ENCODE measurements around the gene TBC1D14.

TBC1D14 gene

DNA sequence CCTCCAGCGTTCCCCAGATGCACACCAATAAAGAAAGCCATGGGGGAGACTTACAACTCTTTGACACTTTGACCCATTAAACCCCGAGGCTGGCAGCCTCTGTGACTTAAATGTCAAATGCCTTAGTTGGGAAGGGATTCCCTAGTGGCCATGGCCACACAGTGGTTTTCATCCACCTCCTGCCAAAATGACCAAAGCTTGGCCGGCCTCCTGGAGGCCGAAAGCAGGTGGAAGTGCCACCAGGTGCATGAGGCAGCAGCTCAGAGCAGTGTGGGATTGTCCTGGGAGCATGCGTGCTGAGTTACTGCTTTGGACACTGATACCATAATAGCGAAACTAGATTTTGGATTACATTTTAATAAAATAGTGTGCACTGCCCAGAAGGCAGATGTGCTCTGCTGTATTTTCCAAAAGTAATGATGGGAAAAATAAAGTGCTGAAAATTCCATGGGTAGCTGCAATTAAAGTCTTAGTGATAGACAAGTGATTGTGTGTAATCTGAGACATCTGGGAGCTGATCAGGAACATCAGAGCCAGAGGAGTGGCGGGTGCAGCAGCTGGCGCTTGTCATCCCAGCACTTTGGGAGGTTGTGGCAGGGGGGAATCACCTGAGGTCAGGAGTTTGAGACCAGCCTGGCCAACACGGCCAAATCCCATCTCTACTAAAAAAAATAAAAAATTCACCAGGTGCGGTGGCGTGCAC is 93.7 kb downstream of the TBC1D14 start:
- H3K27ac ChIP-seq: no peak overlapping the region
- no peak overlapping the region for H3K4me3 ChIP-seq
- DNase-seq (ENCODE audit: low spot score): no peak
- no peak for TF ChIP-seq CTCF (IDR thresholded peaks at IDR 0.05)

DNA sequence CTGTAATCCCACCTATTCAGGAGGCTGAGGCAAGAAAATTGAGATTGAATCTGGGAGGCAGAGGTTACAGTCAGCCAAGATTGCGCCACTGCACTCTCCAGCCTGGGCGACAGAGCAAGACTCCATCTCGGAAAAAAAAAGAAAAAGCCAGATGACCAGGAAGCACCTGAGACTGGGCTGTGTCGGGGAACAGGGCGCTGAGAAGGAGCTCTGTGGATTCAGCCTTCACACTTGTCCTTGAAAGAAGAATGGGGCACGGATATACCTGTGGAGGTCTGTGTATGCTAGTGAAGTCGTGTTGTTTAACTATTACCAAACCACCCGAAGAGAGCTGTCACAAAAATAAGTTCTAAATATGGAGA is 94.2 kb downstream of the TBC1D14 start:
- no peak for DNase-seq (ENCODE audit: low spot score)
- TF ChIP-seq CTCF (IDR thresholded peaks at IDR 0.05): no peak
- H3K4me3 ChIP-seq: no peak overlapping the region
- H3K27ac ChIP-seq: no peak overlapping the region

DNA sequence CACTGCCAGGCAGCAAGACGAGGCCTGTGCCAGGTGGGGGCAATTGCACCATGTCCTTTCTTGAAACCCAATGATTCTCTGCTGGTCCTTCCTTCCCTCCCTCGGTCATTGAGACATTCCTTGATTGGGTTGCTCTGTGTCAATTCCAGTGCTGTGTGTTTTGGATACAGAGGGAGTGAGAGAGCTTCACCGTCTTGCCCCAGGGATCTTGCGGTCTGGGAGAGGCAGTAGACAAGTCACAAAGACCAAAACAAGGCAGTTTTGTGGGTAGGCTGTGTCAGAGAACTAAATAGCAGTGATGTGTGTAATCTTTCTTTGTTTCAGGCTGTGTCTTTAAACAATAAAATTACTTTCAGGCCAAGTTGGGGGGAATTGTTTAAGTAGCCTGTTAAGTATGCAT is 94.7 kb downstream of the TBC1D14 start:
- TF ChIP-seq CTCF (IDR thresholded peaks at IDR 0.05): no peak
- no peak overlapping the region for H3K4me3 ChIP-seq
- no peak for DNase-seq (ENCODE audit: low spot score)
- H3K27ac ChIP-seq: no peak overlapping the region

DNA sequence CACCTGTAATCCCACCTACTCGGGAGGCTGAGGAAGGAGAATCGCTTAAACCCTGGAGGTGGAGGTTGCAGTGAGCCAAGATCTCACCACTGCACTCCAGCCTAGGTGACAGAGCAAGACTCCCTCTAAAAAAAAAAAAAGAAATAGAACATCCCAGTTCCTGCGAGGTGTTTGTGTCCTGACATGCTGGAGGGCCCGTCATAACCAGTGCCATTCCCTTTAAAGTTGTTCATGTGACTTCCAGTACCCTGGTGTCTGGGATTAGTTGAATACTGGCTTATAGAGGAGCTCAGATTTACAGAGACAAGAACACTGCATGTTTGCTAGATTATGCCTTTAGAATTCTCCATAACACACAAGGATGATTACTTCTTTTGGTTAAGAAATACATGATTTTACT is 95.9 kb downstream of the TBC1D14 start:
- DNase-seq (ENCODE audit: low spot score): no peak
- Histone ChIP-seq H3K4me3 (no peak overlapping the region), H3K27ac (no peak overlapping the region)
- TF ChIP-seq CTCF (IDR thresholded peaks at IDR 0.05): no peak

- no peak for DNase-seq (ENCODE audit: low spot score)
- Histone ChIP-seq H3K27ac (no peak overlapping the region), H3K4me3 (no peak overlapping the region)
- TF ChIP-seq CTCF (IDR thresholded peaks at IDR 0.05): no peak
Observed at GRCh38 chr4:7006411-7006810, 96.8 kb downstream of the TBC1D14 start.

DNA sequence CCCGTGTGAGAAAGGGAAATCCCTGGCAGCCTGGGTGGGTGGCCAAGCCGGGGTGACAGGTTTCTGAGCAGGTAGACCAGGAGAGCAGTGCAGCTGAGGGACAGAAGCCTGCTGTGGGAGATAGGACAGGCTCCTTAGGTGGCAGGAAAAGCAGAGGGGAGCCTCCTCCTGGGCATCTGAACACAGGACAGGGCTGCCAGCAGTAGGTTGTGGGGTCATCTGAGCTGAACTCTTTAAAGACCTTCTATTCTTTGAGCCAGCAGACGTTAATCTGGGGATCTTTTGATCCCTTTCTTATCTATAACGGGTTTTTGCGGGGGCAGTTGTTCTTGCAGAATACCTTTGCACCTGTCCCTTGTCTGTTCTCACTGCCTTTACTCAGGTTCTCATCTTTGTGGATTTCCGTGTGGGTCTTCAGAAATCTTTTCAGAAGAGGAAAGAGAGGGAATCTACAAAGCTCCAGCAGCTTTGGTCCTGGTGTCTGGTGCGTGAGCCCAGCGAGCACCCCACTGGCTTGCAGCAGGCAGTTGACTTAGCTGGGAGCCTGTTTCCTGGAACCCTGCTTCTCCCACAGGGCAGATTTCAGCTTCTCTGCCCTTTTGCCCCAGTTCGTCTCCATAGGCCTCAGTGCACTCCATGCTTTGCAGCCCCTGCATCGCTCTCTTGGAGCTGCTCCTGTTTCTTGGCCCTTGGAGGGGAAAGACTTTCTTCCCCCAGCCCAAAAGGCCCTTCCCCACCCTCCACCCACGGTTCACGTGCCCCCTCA is 97.7 kb downstream of the TBC1D14 start:
- TF ChIP-seq CTCF (IDR thresholded peaks at IDR 0.05): no peak
- no peak for DNase-seq (ENCODE audit: low spot score)
- Histone ChIP-seq H3K4me3 (no peak overlapping the region), H3K27ac (no peak overlapping the region)

GRCh38 chr4:7007944-7008343 is 98.3 kb downstream of the TBC1D14 start:
- no peak overlapping the region for H3K4me3 ChIP-seq

More at GRCh38 chr4:7007944-7008343, 98.3 kb downstream of the TBC1D14 start:
- H3K27ac ChIP-seq: no peak overlapping the region
- no peak for TF ChIP-seq CTCF (IDR thresholded peaks at IDR 0.05)
- DNase-seq (ENCODE audit: low spot score): no peak
